ENCODE data around the gene LGALS9C. TPM values are rescaled to one million over a fixed set of nuclear protein-coding genes. Genes with fewer than 3 reads are reported as not detected.
"Not testable (repeated sequence)": the region's sequence is repeated elsewhere in the genome, so short reads cannot be mapped to it uniquely, and the experiment has no call there.

Gene LGALS9C
- total RNA-seq, 2 experiments from 2014 or later: 1.1 to 10.7 TPM

- H3K27ac Mint-ChIP-seq; H3K4me1 Mint-ChIP-seq; ATAC-seq; CTCF ChIA-PET; DNase-seq; H3K9me3 Mint-ChIP-seq (ENCODE audit: low read depth); H3K36me3 Mint-ChIP-seq; H3K4me3 Mint-ChIP-seq; H3K27me3 Mint-ChIP-seq: not testable (repeated sequence)
These were observed 51.8 kb downstream of the LGALS9C start for GRCh38 chr17:18528435-18528834.

GRCh38 chr17:18528899-18529500 lies 52.4 kb downstream of the LGALS9C start:
- CTCF ChIA-PET; H3K36me3 Mint-ChIP-seq; H3K4me3 Mint-ChIP-seq; H3K9me3 Mint-ChIP-seq (ENCODE audit: low read depth); H3K27me3 Mint-ChIP-seq; H3K27ac Mint-ChIP-seq; H3K4me1 Mint-ChIP-seq; ATAC-seq; DNase-seq: not testable (repeated sequence)

DNA sequence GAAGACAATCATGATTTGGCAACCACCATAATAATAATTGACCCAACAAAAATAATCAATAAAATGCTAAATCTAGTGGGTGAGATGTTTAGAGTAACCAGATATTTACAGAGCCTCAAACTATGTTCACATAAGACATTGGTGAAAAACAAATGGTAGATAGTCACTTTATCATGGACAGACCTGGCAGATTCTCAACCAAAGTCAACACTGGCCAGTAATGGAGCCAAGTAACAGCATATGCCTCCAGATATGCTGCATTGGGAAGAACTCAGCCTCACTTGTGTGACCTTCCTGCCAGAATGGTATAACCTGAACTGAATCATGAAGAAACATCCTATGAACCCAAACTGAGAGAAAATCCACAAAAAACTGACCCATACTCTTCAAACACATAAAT lies 53.8 kb downstream of the LGALS9C start:
- H3K9me3 Mint-ChIP-seq (ENCODE audit: low read depth); ATAC-seq; DNase-seq; CTCF ChIA-PET; H3K27ac Mint-ChIP-seq; H3K36me3 Mint-ChIP-seq; H3K4me3 Mint-ChIP-seq; H3K4me1 Mint-ChIP-seq; H3K27me3 Mint-ChIP-seq: not testable (repeated sequence)

DNA sequence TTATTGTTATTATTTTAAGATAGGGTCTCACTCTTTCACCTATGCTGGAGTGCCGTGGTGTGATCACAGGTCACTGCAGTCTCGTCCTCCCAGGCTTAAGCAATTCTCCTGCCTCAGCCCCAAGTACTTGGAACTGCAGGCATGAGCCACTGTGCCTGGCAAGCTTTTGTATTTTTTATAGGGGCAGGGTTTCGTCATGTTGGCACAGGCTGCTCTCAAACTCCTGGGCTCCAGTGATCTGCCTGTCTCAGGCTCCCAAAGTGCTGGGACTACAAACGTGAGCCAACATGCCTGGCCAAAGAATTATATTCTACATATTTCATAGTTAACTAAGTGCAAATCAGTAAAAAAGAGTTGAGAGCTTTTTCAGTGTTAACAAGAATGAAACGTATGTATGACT lies 65.6 kb downstream of the LGALS9C start:
- DNase-seq; H3K4me3 Mint-ChIP-seq; H3K27me3 Mint-ChIP-seq; H3K4me1 Mint-ChIP-seq; H3K27ac Mint-ChIP-seq; H3K9me3 Mint-ChIP-seq (ENCODE audit: low read depth); CTCF ChIA-PET; ATAC-seq: not testable (repeated sequence)
- H3K36me3 Mint-ChIP-seq: peaks cover 11% of the 10 kb centered on the region

- DNase-seq; H3K36me3 Mint-ChIP-seq; H3K27ac Mint-ChIP-seq; H3K4me3 Mint-ChIP-seq; H3K9me3 Mint-ChIP-seq (ENCODE audit: low read depth); H3K27me3 Mint-ChIP-seq; CTCF ChIA-PET; H3K4me1 Mint-ChIP-seq; ATAC-seq: not testable (repeated sequence)
These were observed 66.3 kb downstream of the LGALS9C start for GRCh38 chr17:18542907-18543306.

Other genes starting within 250 kb of the LGALS9C start
- gene FLII, start 218.1 kb upstream of the LGALS9C start, total RNA-seq: 100 to 1,000 TPM; 338 to 357 TPM
- gene MIEF2, start 216.1 kb upstream of the LGALS9C start, total RNA-seq: 1 to 10 TPM; 8.4 to 10.0 TPM
- 10 to 100 TPM; 75.9 to 78.4 TPM for gene TOP3A, start 161.8 kb upstream of the LGALS9C start, total RNA-seq
- gene SMCR8, start 161.5 kb upstream of the LGALS9C start, total RNA-seq: 10 to 100 TPM; 27.5 to 31.3 TPM
- gene SHMT1, start 113.2 kb upstream of the LGALS9C start, total RNA-seq: 10 to 100 TPM; 60.3 to 66.5 TPM
- not detected for gene EVPLL, start 99.0 kb upstream of the LGALS9C start, total RNA-seq
- gene TBC1D28, start 167.6 kb downstream of the LGALS9C start, total RNA-seq: not detected
- 1 to 10 TPM; 2.6 to 3.0 TPM for gene FOXO3B, start 205.5 kb downstream of the LGALS9C start, total RNA-seq

Measured in activated CD8-positive, alpha-beta memory T cell treated with anti-CD3 and anti-CD28 coated beads, Interleukin-2, amount 10 ng/mL, durations not matched to agents 7 days and 5 days (primary cell).